Pulmonary artery endothelial cell (primary cell): Measurements from ENCODE around the gene NAA20. TPM values are rescaled to one million over a fixed set of nuclear protein-coding genes. Genes with fewer than 3 reads are reported as not detected.

Experiments used
- DNase-seq: peaks from one replicate; pipeline ENCODE4 v3.0.0-alpha.2; 2011; ENCODE audit warnings: low read depth, low spot score
- total RNA-seq: library from RNA; depleted of rRNA; stranded (reverse); fragments of >200 nt; gene quantifications from 2 replicates; pipeline ENCODE4 v1.2.3, GENCODE V29; 2014

The NAA20 gene
- total RNA-seq, 1 donor from 2014 or later = 75.2 TPM

DNA sequence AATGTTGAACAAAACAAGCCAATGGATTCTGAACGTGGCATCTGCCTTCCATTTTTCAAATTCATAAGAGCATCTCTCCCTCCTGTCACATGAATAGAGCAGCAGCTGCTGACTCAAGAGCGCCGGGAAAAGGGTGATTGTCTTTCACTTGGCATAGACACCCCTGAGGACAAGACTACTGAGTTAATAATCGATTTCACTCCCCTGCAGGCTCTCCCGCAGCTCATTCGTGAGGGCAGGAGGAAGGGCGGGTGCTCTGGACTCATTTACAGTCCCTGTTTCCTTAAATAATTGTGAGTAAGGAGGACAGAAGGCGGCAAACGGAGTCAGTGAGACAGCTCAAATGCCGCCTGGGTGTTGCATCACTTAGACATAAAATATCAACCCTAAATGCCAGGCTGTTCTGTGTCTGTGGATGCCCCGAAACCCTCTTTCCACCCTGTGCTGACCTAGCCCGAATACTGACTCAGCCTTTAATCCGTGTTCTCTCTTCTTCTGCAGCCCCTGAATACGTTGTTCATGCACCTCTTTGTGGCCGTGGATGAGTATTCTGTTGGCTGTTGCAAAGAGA, 56.7 kb downstream of the NAA20 start:
- no peak for DNase-seq

DNA sequence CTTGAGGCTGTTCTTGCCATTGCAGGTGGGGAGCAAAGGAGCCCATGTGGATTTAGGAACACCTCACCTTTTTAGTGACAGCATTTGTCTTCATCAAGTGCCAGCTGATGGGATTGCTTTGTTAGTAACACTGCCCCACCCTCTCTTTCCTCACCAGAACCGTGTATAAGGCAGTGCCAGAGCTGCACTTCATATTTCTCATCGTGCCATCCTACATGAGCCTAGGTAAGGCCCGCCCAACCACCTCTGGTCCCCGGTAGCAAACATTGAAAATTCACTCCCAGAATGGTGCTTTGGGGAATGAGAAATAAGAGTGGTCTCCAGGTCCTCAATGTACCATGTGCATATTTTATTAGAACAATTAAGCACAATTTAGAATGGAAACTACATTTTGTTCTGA, 57.9 kb downstream of the NAA20 start:
- DNase-seq = no peak

DNA sequence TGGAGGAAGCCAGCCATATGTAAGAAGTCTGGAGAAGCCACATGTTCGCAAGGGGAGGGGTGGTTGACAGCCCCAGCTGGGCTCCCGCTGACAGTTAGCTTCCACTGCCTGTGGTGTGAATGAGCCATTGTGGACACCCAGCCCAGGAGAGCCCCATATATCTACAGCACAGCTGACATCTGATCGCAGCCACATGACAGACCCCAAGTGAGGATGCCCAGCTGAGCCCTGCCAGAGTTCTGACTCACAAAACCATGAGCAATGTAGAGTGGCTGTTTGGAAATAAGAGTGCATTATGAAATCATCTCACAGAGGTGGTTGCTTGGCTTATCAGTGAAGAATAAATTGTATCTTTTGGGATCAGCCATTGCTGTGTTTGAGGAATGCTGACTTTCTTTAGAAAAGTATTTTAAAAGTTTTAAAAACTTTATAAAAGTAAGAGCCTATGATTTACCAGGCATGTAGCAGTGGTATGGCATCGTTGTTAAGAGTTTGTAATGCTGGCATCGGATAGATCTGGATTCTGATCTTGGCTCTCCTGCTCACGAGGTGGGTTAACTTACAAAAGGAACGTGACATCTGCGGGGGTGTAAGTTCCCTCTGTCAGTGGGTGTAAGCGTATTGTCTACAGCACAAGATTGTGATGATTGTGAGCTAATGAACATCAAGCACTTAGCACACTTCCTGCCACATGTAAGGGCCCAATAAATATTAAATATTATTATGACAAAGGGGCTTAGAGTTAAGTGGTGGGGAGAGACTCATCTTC, 59.3 kb downstream of the NAA20 start:
- DNase-seq = no peak

DNA sequence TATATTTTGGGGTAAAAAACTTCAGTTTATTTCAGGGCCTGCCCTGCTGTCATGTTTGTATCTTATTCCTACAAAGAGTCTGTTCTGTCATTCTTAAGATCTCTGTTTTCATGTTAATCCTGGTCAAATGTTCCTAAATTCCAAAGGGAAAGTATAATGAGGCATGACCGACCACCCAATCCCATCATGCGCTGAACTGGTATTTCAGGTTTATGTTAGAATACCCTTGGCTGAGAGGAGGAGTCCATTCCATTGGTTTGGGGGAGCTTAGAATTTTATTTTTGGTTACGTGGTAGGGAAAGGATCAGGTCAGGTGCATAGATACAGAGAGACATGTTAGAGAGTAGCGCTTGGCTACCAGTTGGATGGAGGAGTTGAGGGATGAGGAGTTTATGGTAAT, 60.9 kb downstream of the NAA20 start:
- DNase-seq = no peak

DNA sequence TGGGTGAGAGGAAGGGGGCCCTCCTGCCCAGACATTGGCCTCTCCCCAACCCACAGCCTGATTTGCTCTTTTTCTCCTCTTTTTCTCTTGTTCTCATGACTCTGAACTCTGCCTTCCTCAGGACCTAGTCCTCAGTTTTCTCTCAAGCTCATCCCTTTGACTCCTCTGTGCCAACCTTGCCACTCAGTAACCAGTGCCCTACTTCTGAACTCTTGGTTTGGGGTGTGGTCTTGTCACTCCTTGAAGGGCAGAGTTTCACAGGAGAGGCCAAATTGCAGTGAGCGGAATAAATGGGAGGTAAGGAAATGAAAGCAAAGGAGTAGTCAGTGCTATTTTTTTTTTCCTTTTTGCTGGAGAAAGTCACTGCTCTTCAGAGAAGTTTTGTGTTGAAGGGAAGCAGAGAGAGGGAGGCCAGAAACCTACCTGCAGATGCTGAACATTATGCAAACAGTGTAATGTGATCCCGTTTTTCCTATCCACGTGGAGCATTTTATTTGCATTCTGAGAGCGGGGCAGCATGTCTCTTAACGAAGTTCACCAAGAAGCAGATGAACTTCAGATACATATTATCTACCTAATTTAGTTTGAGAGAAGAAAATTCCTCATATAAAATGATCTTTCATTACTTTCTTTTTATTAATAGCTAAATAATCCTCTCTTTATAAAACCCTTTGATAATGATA, 62.1 kb downstream of the NAA20 start:
- DNase-seq = no peak

Other genes starting within 250 kb of the NAA20 start
- 22.7 and 34.1 TPM in 2 replicates for gene CRNKL1, start 35.1 kb downstream of the NAA20 start, total RNA-seq
- not detected in 2 replicates for gene CFAP61, start 35.2 kb downstream of the NAA20 start, total RNA-seq